Astrocyte of the cerebellum (primary cell): ENCODE results near the gene ERMP1.
"Not testable (repeated sequence)": the region's sequence is repeated elsewhere in the genome, so short reads cannot be mapped to it uniquely, and the experiment has no call there.

Experiments used
- DNase-seq: peaks from one replicate; pipeline ENCODE4 v3.0.0-alpha.2; 2011; ENCODE audit warnings: low read depth
- H3K4me3 ChIP-seq: 2 replicates; pipeline ENCODE4 v1.5.1; 2011; ENCODE audit warnings: mild to moderate bottlenecking, low read depth, low read length, moderate library complexity
- CTCF ChIP-seq: IDR thresholded peaks from 2 replicates; pipeline ENCODE4 v1.5.1; 2012; ENCODE audit warnings: low read length, low read depth, moderate library complexity, mild to moderate bottlenecking; ENCODE audit errors: missing control alignments
- in situ Hi-C: cut with HindIII; loops from 2 replicates; pipeline ENCODE4 v1.10.0; 2017; ENCODE audit warnings: low sequenced_read_pairs

ERMP1 gene

DNA sequence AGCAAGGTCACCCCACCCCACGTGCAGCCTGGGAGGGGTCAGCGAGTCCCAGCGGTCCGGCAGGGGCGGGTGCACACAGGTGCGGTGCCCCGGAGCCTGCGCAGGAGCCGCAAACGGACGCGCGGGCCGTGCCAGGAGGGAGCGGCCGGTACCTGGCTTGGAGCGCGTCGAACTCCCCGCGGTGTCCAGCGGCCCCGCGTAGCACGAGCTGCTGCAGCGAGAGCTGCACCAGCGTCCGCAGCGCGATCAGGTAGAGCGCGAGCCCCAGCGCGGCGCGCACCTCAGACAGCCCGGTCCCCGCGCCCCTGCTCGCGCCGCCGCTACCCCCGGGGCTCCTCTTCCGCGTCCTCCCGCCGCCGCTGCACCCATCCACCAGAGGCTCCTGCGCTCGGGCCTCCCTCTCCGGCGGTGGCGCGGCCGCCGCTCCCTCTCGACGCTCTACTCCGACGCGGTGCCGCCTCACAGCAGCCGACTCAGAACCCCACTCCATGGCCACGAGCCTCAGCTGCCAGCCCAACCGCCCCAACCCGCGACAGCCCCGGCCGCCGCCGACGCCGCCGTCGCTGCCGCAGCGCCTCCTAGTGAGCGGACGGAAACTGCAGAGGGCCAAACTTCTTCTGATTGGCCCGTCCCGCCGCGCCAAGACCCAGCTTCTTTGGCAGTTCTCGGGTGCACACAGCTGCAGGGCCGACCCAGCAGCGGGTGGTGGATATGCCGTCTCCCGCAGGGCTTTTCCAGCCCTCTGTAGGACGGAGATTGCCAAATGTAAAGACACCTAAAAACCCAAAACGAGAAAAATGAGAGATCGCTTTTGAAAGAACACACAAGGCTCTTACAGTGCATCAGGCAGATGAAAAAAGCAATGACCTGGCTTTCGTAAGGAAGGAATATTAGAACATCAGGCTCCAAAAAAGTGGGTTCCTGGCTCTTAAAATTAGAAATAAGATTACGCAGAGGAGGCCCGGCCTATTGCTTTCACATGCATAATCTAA is at the start of gene ERMP1:
TSS of gene ERMP1 (minus strand) at position 580 of the 992 bp plus-strand sequence. CDS start at position 490, 90 bp downstream.
- H3K4me3 ChIP-seq = peak within 1 kb of the TSS; percentile 59
- peak; percentile 15 for DNase-seq
- in situ Hi-C loops = no loop called here
- TF ChIP-seq CTCF = peak; percentile 85

- H3K4me3 ChIP-seq, DNase-seq, in situ Hi-C loops: not testable (repeated sequence)
Observed at GRCh38 chr9:5882244-5883012, 49.5 kb upstream of the ERMP1 start.

DNA sequence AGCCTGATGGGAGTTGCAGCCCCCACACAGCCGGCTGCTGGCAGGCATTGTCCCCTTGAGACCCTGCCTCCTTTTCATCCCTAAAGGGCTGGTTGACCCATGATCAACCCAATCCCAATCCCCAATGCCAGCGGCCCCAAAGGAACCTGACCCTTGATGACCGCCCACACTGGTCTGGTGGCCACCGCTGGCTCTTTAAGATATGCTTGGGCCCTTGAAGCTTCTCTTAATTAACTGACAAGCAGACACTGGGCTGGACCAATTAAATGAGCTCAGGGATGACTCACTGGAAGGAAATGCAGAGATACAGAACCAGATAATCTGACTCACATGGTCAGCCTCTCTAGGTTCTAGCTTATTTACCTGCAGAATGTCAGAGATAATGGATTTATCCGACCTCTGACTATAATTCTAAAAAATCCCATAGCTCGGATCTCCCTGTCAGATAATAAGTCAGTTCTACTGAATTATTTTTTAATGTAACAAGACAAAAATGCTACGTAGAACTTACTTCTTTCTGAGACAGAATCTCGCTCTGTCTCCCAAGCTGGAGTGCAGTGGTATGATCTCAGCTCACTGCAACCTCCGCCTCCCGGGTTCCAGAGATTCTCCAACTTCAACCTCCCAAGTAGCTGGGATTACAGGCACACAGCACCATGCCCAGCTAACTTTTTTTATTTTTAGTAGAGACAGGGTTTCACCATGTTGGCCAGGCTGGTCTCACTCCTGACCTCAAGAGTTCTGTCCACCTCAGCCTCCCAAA is 46.7 kb upstream of the ERMP1 start:
- in situ Hi-C loops = no loop called here
- H3K4me3 ChIP-seq = no peak overlapping the region
- peak; percentile 15 for DNase-seq
- TF ChIP-seq CTCF = no peak

- in situ Hi-C loops = no loop called here
- H3K4me3 ChIP-seq = no peak overlapping the region
- no peak for DNase-seq
- TF ChIP-seq CTCF = no peak
Observed at GRCh38 chr9:5876711-5877110, 43.8 kb upstream of the ERMP1 start.

- DNase-seq = no peak
- no peak for TF ChIP-seq CTCF
- no peak overlapping the region for H3K4me3 ChIP-seq
- in situ Hi-C loops = no loop called here
Observed at GRCh38 chr9:5876026-5876425, 43.1 kb upstream of the ERMP1 start.

- H3K4me3 ChIP-seq = no peak overlapping the region
- in situ Hi-C loops = no loop called here
- no peak for TF ChIP-seq CTCF
- no peak for DNase-seq
Observed at GRCh38 chr9:5874048-5874447, 41.1 kb upstream of the ERMP1 start.
